ENCODE data around the gene ST7. TPM values are rescaled to one million over a fixed set of nuclear protein-coding genes. Genes with fewer than 3 reads are reported as not detected.
A peak's percentile ranks its signal among the peaks of the same experiment; 100 is the strongest.

The ST7 gene
- polyA plus RNA-seq, 2 of the 4 experiments (the other 2 are of a cell fraction): 16.2 to 26.0 TPM

GRCh38 chr7:117137868-117138267 is 184.6 kb downstream of the ST7 start:
- DNase-seq (ENCODE audit: low read depth in 1 of 2, low spot score in 1 of 2) (no peak), FAIRE-seq (no peak), ATAC-seq (no peak)
- peaks cover 28% of the 10 kb centered on the region for H3K4me1 ChIP-seq
- H3K4me2 ChIP-seq: no peak overlapping the region
- TF ChIP-seq CEBPB (IDR thresholded peaks at IDR 0.05) (no peak), GATA3 (IDR thresholded peaks at IDR 0.05; ENCODE audit: borderline replicate concordance) (no peak), FOSL2 (IDR thresholded peaks at IDR 0.05) (no peak), FOSL2 (CRISPR knock-in tag; IDR thresholded peaks at IDR 0.05) (no peak), MAFK (IDR thresholded peaks at IDR 0.05; ENCODE audit: partially characterized antibody) (no peak), MAZ (IDR thresholded peaks at IDR 0.05; ENCODE audit: borderline replicate concordance, low read depth, low read length) (no peak), HOXB13 (CRISPR knock-in tag; IDR thresholded peaks at IDR 0.05; ENCODE audit: low read depth) (no peak)
- H3K27ac ChIP-seq: no peak overlapping the region
- no peaks in the 10 kb centered on the region for H3K9me3 ChIP-seq
- H3K4me3 ChIP-seq: no peak overlapping the region
- ChIA-PET CTCF (interaction anchor here (1.2 kb wide), 1 partner anchor 10 kb away, joined by 4 read pairs; no protein-coding TSS in a partner anchor), POLR2A (no interaction called here)
- 86% methylated on average over 3 of the region's 3 CpGs for WGBS (ENCODE audit: missing lambda C conversion rate)

GRCh38 chr7:117138495-117138894 is 185.2 kb downstream of the ST7 start:
- DNase-seq (ENCODE audit: low read depth in 1 of 2, low spot score in 1 of 2) (no peak), FAIRE-seq (no peak), ATAC-seq (no peak)
- Histone ChIP-seq H3K27ac (no peak overlapping the region), H3K4me2 (no peak overlapping the region), H3K9me3 (no peaks in the 10 kb centered on the region), H3K4me3 (no peak overlapping the region), H3K4me1 (peaks cover 24% of the 10 kb centered on the region)
- POLR2A ChIA-PET: no interaction called here
- TF ChIP-seq CHD2 (IDR thresholded peaks at IDR 0.05; ENCODE audit: low read length, partially characterized antibody): no peak
- TF ChIP-seq TFCP2L1 (CRISPR knock-in tag; IDR thresholded peaks at IDR 0.05): no peak
- no peak for TF ChIP-seq REST (IDR thresholded peaks at IDR 0.05)
- TF ChIP-seq HOXA7 (CRISPR knock-in tag; IDR thresholded peaks at IDR 0.05): no peak
- TF ChIP-seq EP300 (IDR thresholded peaks at IDR 0.05): no peak
- no peak for TF ChIP-seq CBX8 (IDR thresholded peaks at IDR 0.05)
- TF ChIP-seq NR3C1 (IDR thresholded peaks at IDR 0.05): no peak
- no peak for TF ChIP-seq FOXS1 (CRISPR knock-in tag; IDR thresholded peaks at IDR 0.05)
- no peak for TF ChIP-seq RFX5 (IDR thresholded peaks at IDR 0.05)
- no peak for TF ChIP-seq MAX (IDR thresholded peaks at IDR 0.05)
- no peak for TF ChIP-seq HES2 (IDR thresholded peaks at IDR 0.05)
- TF ChIP-seq MAZ (IDR thresholded peaks at IDR 0.05; ENCODE audit: borderline replicate concordance, low read depth, low read length): no peak
- TF ChIP-seq EHF (CRISPR knock-in tag; IDR thresholded peaks at IDR 0.05): no peak
- no peak for TF ChIP-seq GATA3 (IDR thresholded peaks at IDR 0.05; ENCODE audit: borderline replicate concordance)
- CTCF ChIA-PET: interaction anchor here (1.2 kb wide), 1 partner anchor 11 kb away, joined by 4 read pairs; no protein-coding TSS in a partner anchor
- WGBS (ENCODE audit: missing lambda C conversion rate): 84% methylated on average over 3 of the region's 3 CpGs

GRCh38 chr7:117138981-117139380 is 185.7 kb downstream of the ST7 start:
- no peak for DNase-seq (ENCODE audit: low read depth in 1 of 2, low spot score in 1 of 2)
- 76% methylated on average over 1 of the region's 1 CpG for WGBS (ENCODE audit: missing lambda C conversion rate)
- Histone ChIP-seq H3K4me2 (no peak overlapping the region), H3K4me1 (peaks cover 22% of the 10 kb centered on the region), H3K9me3 (no peaks in the 10 kb centered on the region), H3K4me3 (no peak overlapping the region), H3K27ac (no peak overlapping the region)
- ATAC-seq: no peak
- TF ChIP-seq RNF2 (IDR thresholded peaks at IDR 0.05; ENCODE audit: borderline replicate concordance, low read depth): no peak
- TF ChIP-seq CBX2 (IDR thresholded peaks at IDR 0.05; ENCODE audit: borderline replicate concordance, low read depth): no peak
- no peak for TF ChIP-seq SMC3 (IDR thresholded peaks at IDR 0.05)
- no peak for TF ChIP-seq HOXA7 (CRISPR knock-in tag; IDR thresholded peaks at IDR 0.05)
- TF ChIP-seq PBX3 (IDR thresholded peaks at IDR 0.05): no peak
- no peak for TF ChIP-seq JUN (IDR thresholded peaks at IDR 0.05)
- no peak for TF ChIP-seq POLR2AphosphoS2 (conservative IDR thresholded peaks at IDR 0.05; ENCODE audit: low read length)
- no peak for TF ChIP-seq USF2 (IDR thresholded peaks at IDR 0.05)
- no peak for TF ChIP-seq BHLHE40 (IDR thresholded peaks at IDR 0.05; ENCODE audit: low read depth, low read length)
- TF ChIP-seq MAZ (IDR thresholded peaks at IDR 0.05; ENCODE audit: borderline replicate concordance, low read depth, low read length): no peak
- TF ChIP-seq RARB (CRISPR knock-in tag; IDR thresholded peaks at IDR 0.05): no peak
- no peak for TF ChIP-seq POLR2A (IDR thresholded peaks at IDR 0.05; ENCODE audit: low read length)
- TF ChIP-seq MAFK (IDR thresholded peaks at IDR 0.05; ENCODE audit: partially characterized antibody): no peak
- no peak for TF ChIP-seq NFE2L2 (conservative IDR thresholded peaks at IDR 0.05; ENCODE audit: low read length)
- no peak for TF ChIP-seq EHMT2 (IDR thresholded peaks at IDR 0.05; ENCODE audit: low read depth)
- POLR2A ChIA-PET: no interaction called here
- peak; percentile 43 for FAIRE-seq
- CTCF ChIA-PET: interaction anchor here (1.2 kb wide), 1 partner anchor 12 kb away, joined by 4 read pairs; no protein-coding TSS in a partner anchor
